MM.1S (cell line): ENCODE data around the gene CCDC91.

Experiments
- CTCF ChIP-seq: fragments of 300-600 bp; sonication (generic); IDR thresholded peaks from 2 replicates; pipeline ENCODE4 v1.5.1; 2016; ENCODE audit warnings: antibody characterized with exemption, low read length, mixed read lengths
- EZH2 ChIP-seq: fragments of 300-600 bp; sonication (generic); optimal IDR thresholded peaks from 2 replicates; pipeline ENCODE3; 2017; ENCODE audit warnings: low read depth, mild to moderate bottlenecking, antibody characterized with exemption, low read length, mixed read lengths

- TF ChIP-seq CTCF (no peak), EZH2 (no peak)
These were observed 46.2 kb upstream of the CCDC91 start for GRCh38 chr12:28144059-28144458.
